Muscle layer of colon (tissue), 2 donors: ENCODE results near the gene OR2B6.

Experiments
- H3K27ac ChIP-seq: one replicate; pipeline ENCODE4 v1.7.0; 2013; ENCODE audit warnings: low read depth, mild to moderate bottlenecking, low read length, moderate library complexity
- H3K27me3 ChIP-seq, 2 donors: one replicate each; pipeline ENCODE4 v1.7.0; 2013; ENCODE audit warnings: low read length in 2 of 2, mild to moderate bottlenecking in 2 of 2; ENCODE audit not compliant: insufficient read depth in 2 of 2, control insufficient read depth in 1 of 2
- H3K36me3 ChIP-seq: one replicate; pipeline ENCODE4 v1.7.0; 2013; ENCODE audit warnings: mild to moderate bottlenecking, low read length; ENCODE audit not compliant: insufficient read depth
- H3K4me1 ChIP-seq: one replicate; pipeline ENCODE4 v1.7.0; 2013; ENCODE audit warnings: mild to moderate bottlenecking, low read length; ENCODE audit not compliant: insufficient read depth
- H3K4me3 ChIP-seq, 2 donors: one replicate each; pipeline ENCODE4 v1.7.0; 2013; ENCODE audit warnings: low read length in 2 of 2, low read depth in 1 of 2, mild to moderate bottlenecking in 1 of 2, moderate library complexity in 1 of 2
- H3K9ac ChIP-seq: one replicate; pipeline ENCODE4 v1.7.0; 2013; ENCODE audit warnings: low read length
- H3K9me3 ChIP-seq: one replicate; pipeline ENCODE4 v1.7.0; 2013; ENCODE audit warnings: mild to moderate bottlenecking, low read length
- donor health status: abdominal sarcoma.
- donor health status: Adenocarcinoma of cecum.

Gene OR2B6

GRCh38 chr6:27957516-27957915 lies 475 bp downstream of the OR2B6 start:
- Histone ChIP-seq H3K27ac (no peak overlapping the region), H3K4me1 (no peaks in the 10 kb centered on the region), H3K4me3 (no peak overlapping the region), H3K36me3 (no peaks in the 10 kb centered on the region), H3K9me3 (no peaks in the 10 kb centered on the region), H3K9ac (no peak overlapping the region), H3K27me3 (no peaks in the 10 kb centered on the region)

GRCh38 chr6:27962506-27962905 lies 5.5 kb downstream of the OR2B6 start:
- Histone ChIP-seq H3K27ac (no peak overlapping the region), H3K36me3 (no peaks in the 10 kb centered on the region), H3K9me3 (no peaks in the 10 kb centered on the region), H3K4me1 (no peaks in the 10 kb centered on the region), H3K27me3 (no peaks in the 10 kb centered on the region), H3K4me3 (no peak overlapping the region), H3K9ac (no peak overlapping the region)

GRCh38 chr6:27966044-27966443 lies 9.0 kb downstream of the OR2B6 start:
- Histone ChIP-seq H3K4me1 (no peaks in the 10 kb centered on the region), H3K36me3 (no peaks in the 10 kb centered on the region), H3K27ac (no peak overlapping the region), H3K9me3 (no peaks in the 10 kb centered on the region), H3K27me3 (no peaks in the 10 kb centered on the region), H3K9ac (no peak overlapping the region), H3K4me3 (no peak overlapping the region)

- H3K36me3 ChIP-seq, result no peaks in the 10 kb centered on the region
- H3K27me3 ChIP-seq, result no peaks in the 10 kb centered on the region
- H3K9ac ChIP-seq, result no peak overlapping the region
- H3K27ac ChIP-seq, result no peak overlapping the region
- no peaks in the 10 kb centered on the region for H3K9me3 ChIP-seq
- no peaks in the 10 kb centered on the region for H3K4me1 ChIP-seq
- H3K4me3 ChIP-seq, result no peak overlapping the region
Measured at GRCh38 chr6:27966816-27967426, 9.9 kb downstream of the OR2B6 start.

GRCh38 chr6:27970444-27970843 lies 13.4 kb downstream of the OR2B6 start:
- no peaks in the 10 kb centered on the region for H3K9me3 ChIP-seq
- no peaks in the 10 kb centered on the region for H3K27me3 ChIP-seq
- H3K4me3 ChIP-seq, result no peak overlapping the region
- H3K9ac ChIP-seq, result no peak overlapping the region
- H3K4me1 ChIP-seq, result no peaks in the 10 kb centered on the region
- H3K27ac ChIP-seq, result no peak overlapping the region
- no peaks in the 10 kb centered on the region for H3K36me3 ChIP-seq

GRCh38 chr6:27972750-27973149 lies 15.7 kb downstream of the OR2B6 start:
- Histone ChIP-seq H3K27me3 (peaks cover 0 to 4% of the 10 kb centered on the region in 2 donors), H3K27ac (no peak overlapping the region), H3K9me3 (no peaks in the 10 kb centered on the region), H3K9ac (no peak overlapping the region), H3K36me3 (no peaks in the 10 kb centered on the region), H3K4me1 (no peaks in the 10 kb centered on the region), H3K4me3 (no peak overlapping the region)

- Histone ChIP-seq H3K4me1 (no peaks in the 10 kb centered on the region), H3K9me3 (no peaks in the 10 kb centered on the region), H3K36me3 (no peaks in the 10 kb centered on the region), H3K9ac (no peak overlapping the region), H3K27ac (no peak overlapping the region), H3K4me3 (no peak overlapping the region), H3K27me3 (peaks cover 0 to 4% of the 10 kb centered on the region in 2 donors)
Measured at GRCh38 chr6:27977387-27977786, 20.3 kb downstream of the OR2B6 start.

- Histone ChIP-seq H3K9ac (no peak overlapping the region), H3K4me3 (no peak overlapping the region), H3K27ac (no peak overlapping the region), H3K36me3 (no peaks in the 10 kb centered on the region), H3K9me3 (no peaks in the 10 kb centered on the region), H3K27me3 (peaks cover 0 to 4% of the 10 kb centered on the region in 2 donors), H3K4me1 (no peaks in the 10 kb centered on the region)
Measured at GRCh38 chr6:27978705-27979104, 21.7 kb downstream of the OR2B6 start.

GRCh38 chr6:27980111-27980510 lies 23.1 kb downstream of the OR2B6 start:
- Histone ChIP-seq H3K27me3 (peaks cover 0 to 4% of the 10 kb centered on the region in 2 donors), H3K9me3 (no peaks in the 10 kb centered on the region), H3K27ac (no peak overlapping the region), H3K4me1 (no peaks in the 10 kb centered on the region), H3K9ac (no peak overlapping the region), H3K4me3 (no peak overlapping the region), H3K36me3 (no peaks in the 10 kb centered on the region)

GRCh38 chr6:27986928-27987725 lies 30.1 kb downstream of the OR2B6 start:
- no peaks in the 10 kb centered on the region for H3K36me3 ChIP-seq
- no peak overlapping the region for H3K9ac ChIP-seq
- H3K27me3 ChIP-seq, result no peaks in the 10 kb centered on the region
- H3K9me3 ChIP-seq, result no peaks in the 10 kb centered on the region
- no peaks in the 10 kb centered on the region for H3K4me1 ChIP-seq
- H3K4me3 ChIP-seq, result no peak overlapping the region
- no peak overlapping the region for H3K27ac ChIP-seq

- Histone ChIP-seq H3K9ac (no peak overlapping the region), H3K27me3 (no peaks in the 10 kb centered on the region), H3K4me3 (no peak overlapping the region), H3K9me3 (no peaks in the 10 kb centered on the region), H3K36me3 (no peaks in the 10 kb centered on the region), H3K27ac (no peak overlapping the region), H3K4me1 (no peaks in the 10 kb centered on the region)
Measured at GRCh38 chr6:27994616-27995015, 37.6 kb downstream of the OR2B6 start.
